Keratinocyte (primary cell): ENCODE results near the gene SMIM30. TPM values are rescaled to one million over a fixed set of nuclear protein-coding genes. Genes with fewer than 3 reads are reported as not detected.

ENCODE experiments used
- DNase-seq: peaks from one replicate; pipeline ENCODE4 v3.0.0-alpha.2; 2011; ENCODE audit warnings: low read depth, missing footprints, low spot score
- FAIRE-seq: peaks from 2 replicates; lab custom pipeline; 2011; peaks lifted over from hg19 to GRCh38; lab: Jason Lieb, UNC
- H2AFZ ChIP-seq: 2 replicates; pipeline ENCODE4 v1.6.0; 2012; ENCODE audit warnings: low read length, control low read depth, inconsistent platforms; ENCODE audit not compliant: control insufficient read depth
- H3K27ac ChIP-seq: 2 replicates; pipeline ENCODE4 v1.5.1; 2011; ENCODE audit warnings: low read length; ENCODE audit not compliant: control insufficient read depth, insufficient read depth
- H3K27me3 ChIP-seq: 3 replicates; pipeline ENCODE4 v1.6.0; 2011; ENCODE audit warnings: low read length; ENCODE audit not compliant: control insufficient read depth, insufficient read depth; ENCODE audit errors: extremely low read depth
- H3K36me3 ChIP-seq, 2 experiments: 2 replicates in 1 of 2; 3 replicates in 1 of 2; pipeline ENCODE4 v1.5.1; 2011; ENCODE audit warnings: low read length in 2 of 2, mild to moderate bottlenecking in 1 of 2; ENCODE audit not compliant: control insufficient read depth in 2 of 2, insufficient read depth in 2 of 2; ENCODE audit errors: extremely low read depth in 1 of 2
- H3K4me1 ChIP-seq: 3 replicates; pipeline ENCODE4 v1.5.1; 2011; ENCODE audit warnings: low read length; ENCODE audit not compliant: control insufficient read depth, insufficient read depth; ENCODE audit errors: extremely low read depth
- H3K4me2 ChIP-seq: 3 replicates; pipeline ENCODE4 v1.6.0; 2011; ENCODE audit warnings: low read depth, low read length; ENCODE audit not compliant: control insufficient read depth, insufficient read depth; ENCODE audit errors: extremely low read depth
- H3K4me3 ChIP-seq, 3 experiments: fragments of 200-600 bp in 1 of 3; sonication (generic) in 1 of 3; 2 replicates in 2 of 3; 3 replicates in 1 of 3; pipeline ENCODE4 v1.5.1; 2011 to 2016; ENCODE audit warnings: low read length in 3 of 3, mild to moderate bottlenecking in 3 of 3, control low read depth in 2 of 3, inconsistent platforms in 1 of 3, low read depth in 1 of 3, mixed read lengths in 1 of 3, mixed run types in 1 of 3, moderate library complexity in 1 of 3; ENCODE audit not compliant: control insufficient read depth in 2 of 3, insufficient read depth in 2 of 3; ENCODE audit errors: extremely low read depth in 1 of 3
- H3K79me2 ChIP-seq: 2 replicates; pipeline ENCODE4 v1.6.0; 2012; ENCODE audit warnings: low read length; ENCODE audit not compliant: control insufficient read depth, insufficient read depth
- H3K9ac ChIP-seq: 3 replicates; pipeline ENCODE4 v1.6.0; 2011; ENCODE audit warnings: low read length; ENCODE audit not compliant: control insufficient read depth, insufficient read depth; ENCODE audit errors: extremely low read depth
- H3K9me1 ChIP-seq: 3 replicates; pipeline ENCODE4 v1.6.0; 2011; ENCODE audit warnings: low read length; ENCODE audit not compliant: control insufficient read depth, insufficient read depth; ENCODE audit errors: extremely low read depth
- H3K9me3 ChIP-seq: 2 replicates; pipeline ENCODE4 v1.5.1; 2012; ENCODE audit warnings: low read depth, low read length; ENCODE audit not compliant: control insufficient read depth
- H4K20me1 ChIP-seq: 3 replicates; pipeline ENCODE4 v1.6.0; 2011; ENCODE audit warnings: low read length; ENCODE audit not compliant: control insufficient read depth, insufficient read depth; ENCODE audit errors: extremely low read depth
- CTCF ChIP-seq, 3 experiments: IDR thresholded peaks in 1 of 3; conservative IDR thresholded peaks in 1 of 3; optimal IDR thresholded peaks in 1 of 3; 2 replicates in 2 of 3; 3 replicates in 1 of 3; pipeline versions ENCODE3 to v1.5.1; 2011; ENCODE audit warnings: low read length in 3 of 3, mild to moderate bottlenecking in 3 of 3, moderate library complexity in 2 of 3, control low read depth in 1 of 3, inconsistent platforms in 1 of 3; ENCODE audit not compliant: insufficient read depth in 2 of 3; ENCODE audit errors: extremely low read depth in 1 of 3
- EZH2 ChIP-seq: IDR thresholded peaks from one replicate; pipeline ENCODE4 v1.6.1; 2012; ENCODE audit warnings: inconsistent platforms, mild to moderate bottlenecking, low read length, moderate library complexity
- dilution Hi-C: fragments of 300-500 bp; cut with MboI; formaldehyde crosslinking; loops from one replicate; pipeline ENCODE4 v1.7.0; 2020; ENCODE audit warnings: low sequenced_read_pairs; ENCODE audit not compliant: extremely low pct_ligation_motif_present
- polyA plus RNA-seq, 5 experiments: library from polyadenylated mRNA; depleted of rRNA in 3 of 5; stranded (reverse) in 3 of 5; stranded (forward) in 1 of 5; unstranded in 1 of 5; fragments of >200 nt; gene quantifications; 1 replicate in 1 of 5; 2 replicates in 3 of 5; 3 replicates in 1 of 5; pipeline versions ENCODE4 v1.2.1 to v1.2.3, GENCODE V29; 2011 to 2012; ENCODE audit warnings: missing spikeins in 2 of 5, low read depth in 1 of 5, low replicate concordance in 1 of 5

SMIM30 gene
- polyA plus RNA-seq, 1 donor (not counting 4 experiments of a cell fraction or from before 2014, with no cell fraction given), result 94.5 TPM

GRCh38 chr7:113093561-113093960 lies 24.8 kb downstream of the SMIM30 start:
- Histone ChIP-seq H3K27me3 (no peaks in the 10 kb centered on the region), H3K9ac (no peak overlapping the region), H3K36me3 (no peaks in the 10 kb centered on the region), H3K9me3 (no peaks in the 10 kb centered on the region), H3K9me1 (no peaks in the 10 kb centered on the region), H3K4me2 (no peak overlapping the region), H3K4me1 (no peaks in the 10 kb centered on the region), H3K27ac (no peak overlapping the region), H3K79me2 (no peaks in the 10 kb centered on the region), H4K20me1 (no peaks in the 10 kb centered on the region), H3K4me3 (no peak overlapping the region), H2AFZ (no peak overlapping the region)
- no peak for FAIRE-seq
- dilution Hi-C loops, result no loop called here
- DNase-seq, result no peak
- TF ChIP-seq EZH2, result no peak
- no peak for TF ChIP-seq CTCF (optimal IDR thresholded peaks at IDR 0.05 in 1 of 3, IDR thresholded peaks at IDR 0.05 in 1 of 3, conservative IDR thresholded peaks at IDR 0.05 in 1 of 3; ENCODE audit: extremely low read depth in 1 of 3, insufficient read depth in 2 of 3, low read length in 3 of 3)

GRCh38 chr7:113092762-113093161 lies 25.6 kb downstream of the SMIM30 start:
- no peak for FAIRE-seq
- H3K4me2 ChIP-seq, result no peak overlapping the region
- no peaks in the 10 kb centered on the region for H3K27me3 ChIP-seq
- no peak overlapping the region for H3K27ac ChIP-seq
- no peaks in the 10 kb centered on the region for H3K9me1 ChIP-seq
- H3K79me2 ChIP-seq, result no peaks in the 10 kb centered on the region
- no peak overlapping the region for H2AFZ ChIP-seq
- dilution Hi-C loops, result no loop called here
- H3K36me3 ChIP-seq, result no peaks in the 10 kb centered on the region
- no peak for TF ChIP-seq EZH2
- TF ChIP-seq CTCF (optimal IDR thresholded peaks at IDR 0.05 in 1 of 3, IDR thresholded peaks at IDR 0.05 in 1 of 3, conservative IDR thresholded peaks at IDR 0.05 in 1 of 3; ENCODE audit: extremely low read depth in 1 of 3, insufficient read depth in 2 of 3, low read length in 3 of 3), result no peak
- H3K4me1 ChIP-seq, result no peaks in the 10 kb centered on the region
- H3K9me3 ChIP-seq, result no peaks in the 10 kb centered on the region
- H4K20me1 ChIP-seq, result no peaks in the 10 kb centered on the region
- H3K9ac ChIP-seq, result no peak overlapping the region
- no peak overlapping the region for H3K4me3 ChIP-seq
- no peak for DNase-seq
